Tongue (tissue), 3 donors: ENCODE measurements around the gene EPHA8. TPM values are rescaled to one million over a fixed set of nuclear protein-coding genes. Genes with fewer than 3 reads are reported as not detected.

Source experiments
- DNase-seq: peaks from one replicate; pipeline ENCODE4 v3.0.0-alpha.2; 2015
- small RNA-seq: library from RNA; depleted of rRNA; stranded (forward); fragments of <200 nt; gene quantifications from one replicate; pipeline ENCODE3, GENCODE V24; 2014; ENCODE audit warnings: low replicate concordance
- total RNA-seq: library from RNA; depleted of rRNA; stranded (reverse); fragments of >200 nt; gene quantifications from one replicate; pipeline ENCODE4 v1.2.3, GENCODE V29; 2014

The EPHA8 gene
- total RNA-seq, 1 donor from 2014 or later, result not detected

DNA sequence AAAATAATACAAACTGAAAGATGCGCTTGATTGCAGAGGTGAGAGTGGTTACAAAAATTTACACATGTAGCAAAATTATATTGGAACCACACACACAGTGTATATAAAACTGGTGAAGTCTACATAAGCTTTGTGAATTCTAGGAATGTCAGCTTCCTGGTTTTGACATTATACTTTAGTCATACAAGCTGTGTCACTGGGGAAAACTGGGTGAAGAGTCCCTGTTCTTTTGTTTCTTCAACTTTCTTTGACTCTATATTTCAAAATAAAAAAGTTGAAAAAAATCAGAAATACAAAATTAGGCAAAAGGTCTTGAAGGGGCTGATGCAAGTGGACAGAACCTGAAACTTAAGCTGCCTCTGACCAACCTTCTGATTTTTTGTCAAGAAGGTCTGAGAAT is 83.1 kb downstream of the EPHA8 start:
- DNase-seq, result no peak

DNA sequence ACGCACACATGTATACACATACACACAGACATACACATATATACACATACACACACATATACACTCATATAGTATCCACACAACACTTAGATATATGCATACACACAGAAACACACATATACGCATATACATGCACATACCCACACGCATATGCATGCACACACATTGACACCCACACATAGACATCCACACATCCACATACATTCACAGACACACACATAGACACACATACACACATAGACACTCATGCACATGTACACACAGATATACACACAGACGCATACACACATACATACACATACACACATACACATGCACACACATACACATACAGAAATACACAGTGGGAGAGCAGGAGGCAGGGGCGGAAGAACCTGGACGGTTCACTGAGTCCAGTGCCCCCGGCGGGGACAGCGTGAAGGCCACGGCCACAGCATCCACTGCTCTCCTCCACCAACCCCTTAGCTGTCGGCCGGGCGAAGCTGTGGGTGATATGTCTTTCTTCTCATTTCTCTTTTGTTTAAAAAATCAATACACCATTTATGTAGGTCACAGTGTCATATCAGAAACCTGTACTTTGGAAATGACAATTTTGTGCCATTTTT is 86.9 kb downstream of the EPHA8 start:
- no peak for DNase-seq

DNA sequence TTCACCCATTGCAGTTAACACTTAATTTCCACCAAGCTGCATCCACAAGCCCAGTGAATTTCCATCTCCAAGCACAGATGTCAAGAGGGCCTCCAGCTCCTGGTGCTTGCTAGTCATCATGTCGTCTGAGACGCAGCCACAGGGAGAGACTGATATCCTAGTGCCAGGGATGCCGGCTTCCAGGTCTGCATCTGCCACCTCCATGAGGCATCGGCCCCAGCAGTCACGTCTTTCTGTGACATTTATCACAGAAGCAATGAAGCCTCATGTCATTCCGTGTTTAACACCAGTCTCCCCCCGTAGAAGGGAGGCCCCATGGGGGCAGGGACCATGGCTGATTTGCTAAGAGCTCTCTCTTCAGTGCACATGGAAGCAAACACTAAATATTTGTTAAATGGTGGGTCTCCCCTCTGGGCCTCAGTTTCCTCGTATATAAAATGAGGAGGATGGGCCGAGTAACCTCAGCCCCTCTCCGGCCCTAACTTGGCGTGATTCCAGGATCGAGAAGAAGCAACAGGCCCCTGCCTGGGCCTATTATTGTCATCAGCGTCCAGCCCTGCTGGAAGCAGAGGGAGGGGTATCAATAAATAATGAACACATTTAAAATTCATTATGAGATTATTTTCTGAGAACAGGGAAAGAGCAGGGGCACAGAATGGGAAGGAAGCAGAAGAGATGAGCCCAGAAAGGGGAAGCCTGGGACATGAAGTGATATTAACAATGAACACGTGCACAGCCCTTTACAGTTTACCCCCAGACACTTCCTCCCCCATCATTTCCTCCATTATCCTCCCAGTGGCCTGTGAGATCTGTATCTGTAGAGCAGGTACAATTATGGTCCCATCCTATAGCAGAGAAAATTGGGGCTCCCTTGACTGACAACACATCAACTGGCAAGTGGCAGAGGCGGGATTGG is 88.9 kb downstream of the EPHA8 start:
- no peak for DNase-seq

DNA sequence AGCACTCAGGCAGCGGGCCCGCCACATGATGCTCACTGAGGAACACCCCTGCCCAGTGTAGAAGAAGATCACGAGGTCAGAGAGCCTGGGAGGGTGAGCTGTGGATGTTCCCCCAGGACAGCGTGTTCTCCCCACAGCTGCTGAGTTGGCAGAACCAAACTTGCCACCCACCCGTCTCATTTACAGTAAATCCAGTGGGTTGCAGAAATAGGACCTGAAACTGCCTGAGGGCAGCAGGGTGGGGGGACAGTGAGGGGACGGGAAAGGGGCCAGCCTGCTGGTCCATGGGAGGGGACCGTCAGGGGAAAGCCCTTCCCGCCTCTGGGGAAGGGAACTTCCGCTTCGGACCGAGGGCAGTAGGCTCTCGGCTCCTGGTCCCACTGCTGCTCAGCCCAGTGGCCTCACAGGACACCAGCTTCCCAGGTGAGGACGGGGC is 89.6 kb downstream of the EPHA8 start, which contains the start of gene C1QB:
TSS of gene C1QB (plus strand) at position 356 of the 436 bp plus-strand sequence. CDS start 6,227 bp downstream, outside the sequence.
- DNase-seq, result no peak

Small RNA genes lying within 50 kb of the gene (small RNA-seq; reads per million reads assigned to genes)
- gene MIR6127, result not detected

Other genes with a start within 250 kb of the EPHA8 start
- 12.9 TPM for gene ZBTB40, start 111.6 kb upstream of the EPHA8 start, total RNA-seq
- gene C1QA, start 73.1 kb downstream of the EPHA8 start, total RNA-seq, result 15.8 TPM
- gene C1QC, start 80.1 kb downstream of the EPHA8 start, total RNA-seq, result 20.5 TPM
- 18.5 TPM for gene C1QB, start 89.7 kb downstream of the EPHA8 start, total RNA-seq
- gene EPHB2, start 147.3 kb downstream of the EPHA8 start, total RNA-seq, result 21.4 TPM